Uterus (tissue), 4 donors: ENCODE measurements around the gene ABCG1. TPM values are rescaled to one million over a fixed set of nuclear protein-coding genes. Genes with fewer than 3 reads are reported as not detected.

ENCODE experiments used
- DNase-seq, 2 donors: peaks; one replicate each; pipeline ENCODE4 v3.0.0-alpha.2; 2019 to 2020
- H3K27ac ChIP-seq, 2 donors: fragments of 200-600 bp; sonication (generic); 1 replicate in 1 of 2; 2 replicates in 1 of 2; pipeline ENCODE4 v1.5.1; 2016 to 2018
- H3K27me3 ChIP-seq, 2 donors: fragments of 200-600 bp; sonication (generic); one replicate each; pipeline ENCODE4 v1.5.1; 2018 to 2019; ENCODE audit warnings: control low read depth in 1 of 2
- H3K36me3 ChIP-seq, 2 donors: fragments of 200-600 bp; sonication (generic); one replicate each; pipeline ENCODE4 v1.5.1; 2019; ENCODE audit warnings: control low read depth in 1 of 2
- H3K4me1 ChIP-seq, 2 donors: fragments of 200-600 bp; sonication (generic); one replicate each; pipeline ENCODE4 v1.5.1; 2018 to 2019; ENCODE audit warnings: control low read depth in 1 of 2
- H3K4me3 ChIP-seq, 2 donors: fragments of 200-600 bp; sonication (generic); 1 replicate in 1 of 2; 2 replicates in 1 of 2; pipeline ENCODE4 v1.5.1; 2018 to 2019; ENCODE audit warnings: mild to moderate bottlenecking in 1 of 2
- H3K9me3 ChIP-seq, 2 donors: fragments of 200-600 bp; sonication (generic); one replicate each; pipeline ENCODE4 v1.5.1; 2019; ENCODE audit warnings: control low read depth in 1 of 2
- POLR2A ChIP-seq, 2 donors: fragments of 450-650 bp; IDR thresholded peaks; one replicate each; pipeline ENCODE4 v1.6.1; 2016; ENCODE audit warnings: antibody characterized with exemption in 2 of 2, mild to moderate bottlenecking in 1 of 2, moderate library complexity in 1 of 2
- intact Hi-C: fragments of 100-400 bp; cut with DNase I; formaldehyde crosslinking; loops from one replicate; pipeline ENCODE4 v1.15.1; 2023; ENCODE audit warnings: low total_unique reads
- total RNA-seq, 4 donors: library from RNA; depleted of rRNA in 3 of 4; stranded (reverse); fragments of >200 nt in 3 of 4; gene quantifications; one replicate each; pipeline versions ENCODE4 v1.1.0 to v1.2.4, GENCODE V29; 2014 to 2023
- TF ChIP-seq, protein P1 (sequence below), 4 experiments: fragments of 200-600 bp in 2 of 4; fragments of 450-650 bp in 2 of 4; sonication (generic) in 2 of 4; IDR thresholded peaks; one replicate each; pipeline ENCODE4 v1.5.1; 2016 to 2019; ENCODE audit warnings: antibody characterized with exemption in 4 of 4, mild to moderate bottlenecking in 2 of 4, moderate library complexity in 1 of 4
- donor health status: DM: yes; HTN: yes; CAD: no.

ABCG1 gene
- total RNA-seq, 4 donors from 2014 or later = 11.8 to 51.7 (median 18.4) TPM

DNA sequence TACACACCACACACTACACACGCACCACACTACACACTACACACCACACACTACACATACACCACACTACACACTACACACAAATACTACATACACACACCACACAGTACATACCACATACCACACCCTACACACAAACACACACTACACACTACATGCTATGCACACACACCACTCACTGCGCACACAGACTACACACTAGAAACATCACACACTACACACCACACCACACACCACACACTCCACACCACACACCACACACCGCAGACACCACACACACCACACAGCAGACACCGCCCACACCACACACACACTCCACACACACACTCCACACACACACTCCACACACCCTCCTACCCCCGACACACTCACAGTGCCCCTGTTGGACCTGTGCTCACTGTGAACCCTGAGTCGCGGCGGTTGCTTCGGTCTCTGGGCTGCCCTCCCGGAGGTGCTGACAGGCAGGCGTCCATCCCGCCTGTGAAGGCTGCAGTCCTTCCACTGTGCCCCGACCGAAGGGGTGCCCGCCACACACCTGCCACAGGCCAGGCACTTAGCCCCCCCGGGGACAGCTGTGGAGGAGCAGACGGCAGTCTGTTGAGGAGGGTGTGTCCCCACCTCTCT lies 74.8 kb downstream of the ABCG1 start:
- no peaks in the 10 kb centered on the region for H3K4me1 ChIP-seq
- no peaks in the 10 kb centered on the region for H3K27me3 ChIP-seq
- no peak overlapping the region for H3K27ac ChIP-seq
- no peak for TF ChIP-seq POLR2A (IDR thresholded peaks at IDR 0.05)
- TF ChIP-seq, protein P1, sequence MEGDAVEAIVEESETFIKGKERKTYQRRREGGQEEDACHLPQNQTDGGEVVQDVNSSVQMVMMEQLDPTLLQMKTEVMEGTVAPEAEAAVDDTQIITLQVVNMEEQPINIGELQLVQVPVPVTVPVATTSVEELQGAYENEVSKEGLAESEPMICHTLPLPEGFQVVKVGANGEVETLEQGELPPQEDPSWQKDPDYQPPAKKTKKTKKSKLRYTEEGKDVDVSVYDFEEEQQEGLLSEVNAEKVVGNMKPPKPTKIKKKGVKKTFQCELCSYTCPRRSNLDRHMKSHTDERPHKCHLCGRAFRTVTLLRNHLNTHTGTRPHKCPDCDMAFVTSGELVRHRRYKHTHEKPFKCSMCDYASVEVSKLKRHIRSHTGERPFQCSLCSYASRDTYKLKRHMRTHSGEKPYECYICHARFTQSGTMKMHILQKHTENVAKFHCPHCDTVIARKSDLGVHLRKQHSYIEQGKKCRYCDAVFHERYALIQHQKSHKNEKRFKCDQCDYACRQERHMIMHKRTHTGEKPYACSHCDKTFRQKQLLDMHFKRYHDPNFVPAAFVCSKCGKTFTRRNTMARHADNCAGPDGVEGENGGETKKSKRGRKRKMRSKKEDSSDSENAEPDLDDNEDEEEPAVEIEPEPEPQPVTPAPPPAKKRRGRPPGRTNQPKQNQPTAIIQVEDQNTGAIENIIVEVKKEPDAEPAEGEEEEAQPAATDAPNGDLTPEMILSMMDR (IDR thresholded peaks at IDR 0.05) = no peak
- H3K36me3 ChIP-seq = no peaks in the 10 kb centered on the region
- no peaks in the 10 kb centered on the region for H3K9me3 ChIP-seq
- intact Hi-C loops = no loop called here
- H3K4me3 ChIP-seq = no peak overlapping the region
- no peak for DNase-seq

DNA sequence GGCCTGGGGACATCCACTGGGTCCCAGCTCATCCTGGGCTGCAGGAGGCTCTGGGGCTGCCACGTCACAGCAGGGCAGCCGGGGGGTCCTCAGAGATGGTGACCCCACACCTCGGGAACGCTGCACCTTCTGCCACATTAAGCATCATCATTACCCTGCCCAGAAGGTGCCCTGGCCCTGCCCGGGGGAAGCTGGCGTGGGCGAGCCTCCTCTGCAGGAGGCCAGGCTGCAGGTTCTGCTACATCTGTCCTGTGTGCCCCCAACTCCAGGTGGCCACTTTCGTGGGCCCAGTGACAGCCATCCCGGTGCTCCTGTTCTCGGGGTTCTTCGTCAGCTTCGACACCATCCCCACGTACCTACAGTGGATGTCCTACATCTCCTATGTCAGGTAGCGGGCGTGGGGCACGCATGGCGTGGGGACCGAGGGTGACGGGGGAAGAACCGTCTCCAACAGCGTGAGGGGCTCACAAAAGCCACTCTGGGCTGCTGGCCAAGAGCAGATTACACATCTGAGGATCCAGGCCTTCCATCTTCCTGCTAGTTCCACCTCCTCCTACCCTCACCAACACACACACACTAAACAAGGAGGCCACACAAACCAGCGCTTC lies 75.4 kb downstream of the ABCG1 start:
- Histone ChIP-seq H3K4me1 (no peaks in the 10 kb centered on the region), H3K36me3 (no peaks in the 10 kb centered on the region), H3K27me3 (no peaks in the 10 kb centered on the region), H3K27ac (no peak overlapping the region), H3K4me3 (no peak overlapping the region), H3K9me3 (no peaks in the 10 kb centered on the region)
- intact Hi-C loops = no loop called here
- DNase-seq = no peak
- TF ChIP-seq POLR2A (IDR thresholded peaks at IDR 0.05) = no peak
- TF ChIP-seq, protein P1 (IDR thresholded peaks at IDR 0.05) = no peak

DNA sequence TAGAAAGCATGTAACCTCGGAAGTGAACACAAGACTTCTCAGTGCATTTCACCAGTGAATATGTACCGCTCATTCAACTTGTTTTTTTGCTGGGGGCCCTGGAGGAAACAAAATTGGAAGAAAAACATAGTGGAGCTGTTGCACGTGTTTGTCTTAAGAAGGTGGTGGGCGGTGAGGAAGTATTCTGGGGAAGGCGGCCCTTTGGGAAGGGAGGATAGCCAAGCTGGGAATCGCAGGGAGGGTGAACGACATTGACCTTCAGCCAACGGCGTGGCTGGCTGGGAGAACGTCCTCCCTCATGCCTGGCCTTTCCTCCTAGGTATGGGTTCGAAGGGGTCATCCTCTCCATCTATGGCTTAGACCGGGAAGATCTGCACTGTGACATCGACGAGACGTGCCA lies 76.9 kb downstream of the ABCG1 start:
- TF ChIP-seq, protein P1 (IDR thresholded peaks at IDR 0.05) = no peak
- no peak for TF ChIP-seq POLR2A (IDR thresholded peaks at IDR 0.05)
- intact Hi-C loops = no loop called here
- Histone ChIP-seq H3K27me3 (no peaks in the 10 kb centered on the region), H3K4me1 (no peaks in the 10 kb centered on the region), H3K4me3 (no peak overlapping the region), H3K9me3 (no peaks in the 10 kb centered on the region), H3K36me3 (no peaks in the 10 kb centered on the region), H3K27ac (no peak overlapping the region)
- DNase-seq = no peak

DNA sequence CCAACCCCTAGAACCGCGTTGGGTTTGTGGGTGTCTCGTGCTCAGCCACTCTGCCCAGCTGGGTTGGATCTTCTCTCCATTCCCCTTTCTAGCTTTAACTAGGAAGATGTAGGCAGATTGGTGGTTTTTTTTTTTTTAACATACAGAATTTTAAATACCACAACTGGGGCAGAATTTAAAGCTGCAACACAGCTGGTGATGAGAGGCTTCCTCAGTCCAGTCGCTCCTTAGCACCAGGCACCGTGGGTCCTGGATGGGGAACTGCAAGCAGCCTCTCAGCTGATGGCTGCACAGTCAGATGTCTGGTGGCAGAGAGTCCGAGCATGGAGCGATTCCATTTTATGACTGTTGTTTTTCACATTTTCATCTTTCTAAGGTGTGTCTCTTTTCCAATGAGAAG lies 77.6 kb downstream of the ABCG1 start:
- H3K9me3 ChIP-seq = no peaks in the 10 kb centered on the region
- intact Hi-C loops = no loop called here
- no peaks in the 10 kb centered on the region for H3K4me1 ChIP-seq
- no peaks in the 10 kb centered on the region for H3K36me3 ChIP-seq
- H3K27ac ChIP-seq = no peak overlapping the region
- no peaks in the 10 kb centered on the region for H3K27me3 ChIP-seq
- no peak for DNase-seq
- TF ChIP-seq POLR2A (IDR thresholded peaks at IDR 0.05) = no peak
- TF ChIP-seq, protein P1 (IDR thresholded peaks at IDR 0.05) = no peak
- H3K4me3 ChIP-seq = no peak overlapping the region

DNA sequence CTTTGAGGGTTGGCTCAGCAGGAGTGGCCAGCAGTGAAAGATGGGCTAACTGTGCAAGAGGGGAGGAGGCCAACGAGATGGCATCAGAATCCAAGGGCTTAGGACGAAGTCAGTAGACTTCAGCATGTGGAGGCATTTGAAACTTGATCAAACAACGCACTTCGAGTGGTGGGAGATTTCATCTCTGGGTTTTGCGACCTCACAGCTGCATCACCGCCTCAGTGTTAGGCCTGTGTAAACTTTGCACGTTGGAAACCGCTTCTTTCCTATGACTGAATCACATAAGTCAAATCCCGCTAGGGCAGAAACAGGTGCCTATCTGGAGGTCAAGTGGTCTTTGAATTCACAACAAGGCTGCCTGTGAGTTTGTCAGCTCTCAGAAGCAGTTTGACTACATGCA lies 78.4 kb downstream of the ABCG1 start:
- Histone ChIP-seq H3K9me3 (no peaks in the 10 kb centered on the region), H3K27me3 (no peaks in the 10 kb centered on the region), H3K4me3 (no peak overlapping the region), H3K4me1 (no peaks in the 10 kb centered on the region), H3K36me3 (no peaks in the 10 kb centered on the region), H3K27ac (no peak overlapping the region)
- DNase-seq = no peak
- no peak for TF ChIP-seq POLR2A (IDR thresholded peaks at IDR 0.05)
- TF ChIP-seq, protein P1 (IDR thresholded peaks at IDR 0.05) = no peak
- intact Hi-C loops = no loop called here
